Right lobe of liver (tissue), 4 donors: ENCODE data around the gene RBM23.

Experiments
- CTCF ChIP-seq, 4 donors: fragments of 200-600 bp in 3 of 4; fragments of 450-650 bp in 1 of 4; IDR thresholded peaks; one replicate each; pipeline versions ENCODE4 v1.5.1 to v1.8.0; 2016 to 2022; ENCODE audit warnings: antibody characterized with exemption in 4 of 4, mild to moderate bottlenecking in 2 of 4
- POLR2A ChIP-seq: fragments of 450-650 bp; IDR thresholded peaks from one replicate; pipeline ENCODE4 v1.6.1; 2017; ENCODE audit warnings: antibody characterized with exemption, mild to moderate bottlenecking
- donor health status: DM: no; HTN: no; CAD: no.
- donor health status: DM: no; HTN: no; CAD: no.
- donor health status: DM: no; HTN: yes; CAD: no.

DNA sequence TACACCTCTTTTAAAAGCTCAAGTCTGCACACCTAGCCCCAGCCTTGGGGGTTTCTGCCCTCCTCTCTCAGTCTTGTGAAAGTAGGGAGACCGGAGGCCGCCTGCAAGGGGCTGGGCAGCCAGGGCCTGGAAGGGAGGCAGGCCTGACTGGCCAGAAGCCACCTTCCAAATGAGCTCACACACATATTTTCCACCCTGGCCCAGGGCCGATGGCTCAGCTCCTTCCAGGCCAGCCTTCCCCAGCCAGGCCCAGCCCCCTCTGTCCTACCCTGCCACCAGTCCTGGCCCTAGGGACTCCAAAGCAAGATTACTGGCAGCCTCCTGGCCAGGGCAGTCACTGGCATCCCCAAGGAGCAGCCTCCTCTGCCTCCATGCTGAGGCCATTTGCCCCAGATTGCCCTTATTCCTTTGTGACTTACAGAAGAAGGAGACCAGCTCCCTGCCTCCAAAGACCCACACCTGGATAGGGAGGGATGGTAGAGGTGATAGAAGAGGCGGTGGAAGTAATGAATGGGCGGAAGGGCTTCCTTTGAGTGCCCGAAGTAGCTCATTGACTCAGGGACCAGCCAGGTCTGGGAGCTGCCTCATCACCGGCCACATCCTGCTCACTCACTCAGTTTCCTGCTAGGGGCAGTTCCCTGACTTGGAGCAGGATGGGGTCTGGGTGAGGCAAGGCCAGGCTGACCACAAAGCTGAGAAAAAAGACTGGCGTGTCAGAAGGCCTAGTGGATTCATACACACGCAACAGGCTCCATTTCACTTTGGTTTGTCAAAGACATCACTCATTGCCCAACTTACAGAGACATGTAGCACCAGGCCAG, 67.8 kb downstream of the RBM23 start:
- TF ChIP-seq CTCF (IDR thresholded peaks at IDR 0.05) (no peak), POLR2A (no peak)
